HCT116 (cell line): ENCODE data around the gene SLC17A5.

Experiments
- CBX3 ChIP-seq: IDR thresholded peaks from 2 replicates; pipeline ENCODE4 v1.6.1; 2012; ENCODE audit warnings: low read depth
- EZH2phosphoT487 ChIP-seq: fragments of 200-600 bp; IDR thresholded peaks from 2 replicates; pipeline ENCODE4 v1.6.1; 2018; ENCODE audit warnings: antibody characterized with exemption, borderline replicate concordance
- JUND ChIP-seq: IDR thresholded peaks from 2 replicates; pipeline ENCODE4 v1.6.1; 2012
- POLR2A ChIP-seq: IDR thresholded peaks from 2 replicates; pipeline ENCODE4 v1.7.0; 2011; ENCODE audit warnings: borderline replicate concordance; ENCODE audit not compliant: insufficient read depth, insufficient read length; ENCODE audit errors: extremely low read depth
- SIN3A ChIP-seq: IDR thresholded peaks from 2 replicates; pipeline ENCODE4 v1.6.1; 2012; ENCODE audit warnings: low read depth
- SP1 ChIP-seq: IDR thresholded peaks from 2 replicates; pipeline ENCODE4 v1.6.1; 2012; ENCODE audit warnings: low read depth
- TCF7L2 ChIP-seq: IDR thresholded peaks from 2 replicates; pipeline ENCODE4 v1.7.0; 2011; ENCODE audit warnings: borderline replicate concordance, inconsistent platforms; ENCODE audit not compliant: insufficient read depth, insufficient read length; ENCODE audit errors: extremely low read depth
- YY1 ChIP-seq: IDR thresholded peaks from 2 replicates; pipeline ENCODE4 v1.6.1; 2011; ENCODE audit warnings: low read length, low read depth, moderate library complexity, mild to moderate bottlenecking; ENCODE audit not compliant: insufficient replicate concordance; ENCODE audit errors: extremely low read depth
- ZFX ChIP-seq: fragments of 450-650 bp; IDR thresholded peaks from 2 replicates; pipeline ENCODE4 v1.6.1; 2017
- TF ChIP-seq, protein P1 (sequence below), 3 experiments: fragments of 200-600 bp in 1 of 3; sonication (generic) in 1 of 3; IDR thresholded peaks in 2 of 3; conservative IDR thresholded peaks in 1 of 3; 2 replicates each; pipeline ENCODE4 v1.5.1; 2012 to 2017; ENCODE audit warnings: low read depth in 2 of 3, low read length in 2 of 3, antibody characterized with exemption in 1 of 3, borderline replicate concordance in 1 of 3, control low read depth in 1 of 3, mild to moderate bottlenecking in 1 of 3, mixed read lengths in 1 of 3, mixed run types in 1 of 3, moderate library complexity in 1 of 3; ENCODE audit not compliant: insufficient read depth in 1 of 3
- TF ChIP-seq, protein P2 (sequence below): IDR thresholded peaks from 2 replicates; pipeline ENCODE4 v1.6.1; 2012; ENCODE audit warnings: low read depth
- TF ChIP-seq, protein P3 (sequence below): IDR thresholded peaks from 2 replicates; pipeline ENCODE4 v1.6.1; 2012

DNA sequence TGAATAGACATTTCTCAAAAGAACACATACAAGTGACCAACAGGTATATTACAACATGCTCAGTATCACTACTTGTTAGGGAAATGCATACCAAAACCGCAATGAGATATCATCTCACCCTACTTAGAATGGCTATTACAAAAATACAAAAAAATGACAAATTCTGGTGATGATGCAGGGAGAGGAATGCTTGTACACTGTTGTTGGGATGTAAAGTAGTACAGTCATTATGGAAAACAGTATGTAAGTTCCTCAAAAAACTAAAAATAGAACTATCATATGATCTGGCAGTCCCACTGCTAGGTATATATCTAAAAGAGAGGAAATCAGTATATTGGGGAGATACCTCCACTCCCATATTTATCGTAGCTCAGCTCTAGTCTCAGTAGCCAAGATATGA lies 10.9 kb upstream of the SLC17A5 start:
- TF ChIP-seq, protein P1, sequence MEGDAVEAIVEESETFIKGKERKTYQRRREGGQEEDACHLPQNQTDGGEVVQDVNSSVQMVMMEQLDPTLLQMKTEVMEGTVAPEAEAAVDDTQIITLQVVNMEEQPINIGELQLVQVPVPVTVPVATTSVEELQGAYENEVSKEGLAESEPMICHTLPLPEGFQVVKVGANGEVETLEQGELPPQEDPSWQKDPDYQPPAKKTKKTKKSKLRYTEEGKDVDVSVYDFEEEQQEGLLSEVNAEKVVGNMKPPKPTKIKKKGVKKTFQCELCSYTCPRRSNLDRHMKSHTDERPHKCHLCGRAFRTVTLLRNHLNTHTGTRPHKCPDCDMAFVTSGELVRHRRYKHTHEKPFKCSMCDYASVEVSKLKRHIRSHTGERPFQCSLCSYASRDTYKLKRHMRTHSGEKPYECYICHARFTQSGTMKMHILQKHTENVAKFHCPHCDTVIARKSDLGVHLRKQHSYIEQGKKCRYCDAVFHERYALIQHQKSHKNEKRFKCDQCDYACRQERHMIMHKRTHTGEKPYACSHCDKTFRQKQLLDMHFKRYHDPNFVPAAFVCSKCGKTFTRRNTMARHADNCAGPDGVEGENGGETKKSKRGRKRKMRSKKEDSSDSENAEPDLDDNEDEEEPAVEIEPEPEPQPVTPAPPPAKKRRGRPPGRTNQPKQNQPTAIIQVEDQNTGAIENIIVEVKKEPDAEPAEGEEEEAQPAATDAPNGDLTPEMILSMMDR (IDR thresholded peaks at IDR 0.05 in 2 of 3, conservative IDR thresholded peaks at IDR 0.05 in 1 of 3; ENCODE audit: borderline replicate concordance in 1 of 3, insufficient read depth in 1 of 3, low read depth in 2 of 3, low read length in 2 of 3), result no peak
- no peak for TF ChIP-seq SP1
- TF ChIP-seq, protein P2, sequence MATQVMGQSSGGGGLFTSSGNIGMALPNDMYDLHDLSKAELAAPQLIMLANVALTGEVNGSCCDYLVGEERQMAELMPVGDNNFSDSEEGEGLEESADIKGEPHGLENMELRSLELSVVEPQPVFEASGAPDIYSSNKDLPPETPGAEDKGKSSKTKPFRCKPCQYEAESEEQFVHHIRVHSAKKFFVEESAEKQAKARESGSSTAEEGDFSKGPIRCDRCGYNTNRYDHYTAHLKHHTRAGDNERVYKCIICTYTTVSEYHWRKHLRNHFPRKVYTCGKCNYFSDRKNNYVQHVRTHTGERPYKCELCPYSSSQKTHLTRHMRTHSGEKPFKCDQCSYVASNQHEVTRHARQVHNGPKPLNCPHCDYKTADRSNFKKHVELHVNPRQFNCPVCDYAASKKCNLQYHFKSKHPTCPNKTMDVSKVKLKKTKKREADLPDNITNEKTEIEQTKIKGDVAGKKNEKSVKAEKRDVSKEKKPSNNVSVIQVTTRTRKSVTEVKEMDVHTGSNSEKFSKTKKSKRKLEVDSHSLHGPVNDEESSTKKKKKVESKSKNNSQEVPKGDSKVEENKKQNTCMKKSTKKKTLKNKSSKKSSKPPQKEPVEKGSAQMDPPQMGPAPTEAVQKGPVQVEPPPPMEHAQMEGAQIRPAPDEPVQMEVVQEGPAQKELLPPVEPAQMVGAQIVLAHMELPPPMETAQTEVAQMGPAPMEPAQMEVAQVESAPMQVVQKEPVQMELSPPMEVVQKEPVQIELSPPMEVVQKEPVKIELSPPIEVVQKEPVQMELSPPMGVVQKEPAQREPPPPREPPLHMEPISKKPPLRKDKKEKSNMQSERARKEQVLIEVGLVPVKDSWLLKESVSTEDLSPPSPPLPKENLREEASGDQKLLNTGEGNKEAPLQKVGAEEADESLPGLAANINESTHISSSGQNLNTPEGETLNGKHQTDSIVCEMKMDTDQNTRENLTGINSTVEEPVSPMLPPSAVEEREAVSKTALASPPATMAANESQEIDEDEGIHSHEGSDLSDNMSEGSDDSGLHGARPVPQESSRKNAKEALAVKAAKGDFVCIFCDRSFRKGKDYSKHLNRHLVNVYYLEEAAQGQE, result no peak
- TF ChIP-seq YY1, result no peak
- no peak for TF ChIP-seq POLR2A
- TF ChIP-seq SIN3A, result no peak
- no peak for TF ChIP-seq TCF7L2
- TF ChIP-seq CBX3, result no peak
- no peak for TF ChIP-seq EZH2phosphoT487
- TF ChIP-seq, protein P3, sequence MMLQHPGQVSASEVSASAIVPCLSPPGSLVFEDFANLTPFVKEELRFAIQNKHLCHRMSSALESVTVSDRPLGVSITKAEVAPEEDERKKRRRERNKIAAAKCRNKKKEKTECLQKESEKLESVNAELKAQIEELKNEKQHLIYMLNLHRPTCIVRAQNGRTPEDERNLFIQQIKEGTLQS, result no peak
- TF ChIP-seq ZFX, result no peak
- no peak for TF ChIP-seq JUND
